OCI-LY1 (cell line): ENCODE results near the gene BCL2.
A peak's percentile ranks its signal among the peaks of the same experiment; 100 is the strongest.

Source experiments
- H2AFZ ChIP-seq: fragments of 200-600 bp; sonication (generic), shearing (Covaris generic); 2 replicates; pipeline ENCODE4 v1.6.0; 2014; ENCODE audit warnings: antibody characterized with exemption, mild to moderate bottlenecking, low read length
- H3F3A ChIP-seq: fragments of 200-600 bp; sonication (generic), shearing (Covaris generic); 2 replicates; pipeline ENCODE4 v1.6.0; 2014; ENCODE audit warnings: mild to moderate bottlenecking, antibody characterized with exemption, low read length, moderate library complexity; ENCODE audit not compliant: insufficient read depth
- H3K27ac ChIP-seq: fragments of 200-600 bp; sonication (generic); 2 replicates; pipeline ENCODE4 v1.5.1; 2014; ENCODE audit warnings: low read length, mixed run types, mild to moderate bottlenecking, low read depth; ENCODE audit not compliant: poor library complexity, severe bottlenecking
- H3K27me3 ChIP-seq: fragments of 200-600 bp; sonication (generic); 2 replicates; pipeline ENCODE4 v1.6.0; 2014; ENCODE audit warnings: antibody characterized with exemption, mild to moderate bottlenecking, low read length, moderate library complexity; ENCODE audit not compliant: insufficient read depth
- H3K36me3 ChIP-seq: fragments of 200-600 bp; sonication (generic); 2 replicates; pipeline ENCODE4 v1.6.1; 2014; ENCODE audit warnings: mild to moderate bottlenecking, antibody characterized with exemption, low read length, moderate library complexity, mixed read lengths; ENCODE audit not compliant: insufficient read depth
- H3K4me1 ChIP-seq: fragments of 200-600 bp; sonication (generic); 2 replicates; pipeline ENCODE4 v1.5.1; 2014; ENCODE audit warnings: mild to moderate bottlenecking, low read length, moderate library complexity; ENCODE audit not compliant: insufficient read depth, severe bottlenecking
- H3K4me2 ChIP-seq: fragments of 200-600 bp; sonication (generic), shearing (Covaris generic); 2 replicates; pipeline ENCODE4 v1.6.1; 2014; ENCODE audit warnings: low read length
- H3K4me3 ChIP-seq: fragments of 200-600 bp; sonication (generic); 2 replicates; pipeline ENCODE4 v1.5.1; 2014; ENCODE audit warnings: low read length, low read depth, mild to moderate bottlenecking, mixed read lengths; ENCODE audit not compliant: poor library complexity, severe bottlenecking
- H3K79me2 ChIP-seq: fragments of 200-600 bp; shearing (Covaris generic); 2 replicates; pipeline ENCODE4 v1.6.1; 2016; ENCODE audit warnings: mixed run types, low read length, mixed read lengths; ENCODE audit not compliant: insufficient read depth
- H3K9ac ChIP-seq: fragments of 200-600 bp; sonication (generic), shearing (Covaris generic); 2 replicates; pipeline ENCODE4 v1.6.1; 2014; ENCODE audit warnings: mild to moderate bottlenecking, low read length, mixed read lengths
- H3K9me2 ChIP-seq: fragments of 200-600 bp; sonication (generic), shearing (Covaris generic); 2 replicates; pipeline ENCODE4 v1.6.1; 2014; ENCODE audit warnings: low read depth, mild to moderate bottlenecking, low read length, mixed read lengths
- H3K9me3 ChIP-seq: fragments of 200-600 bp; shearing (Covaris generic); 2 replicates; pipeline ENCODE4 v1.6.1; 2014; ENCODE audit warnings: low read length, mixed read lengths
- H4K20me1 ChIP-seq: fragments of 200-600 bp; sonication (generic), shearing (Covaris generic); 2 replicates; pipeline ENCODE4 v1.6.0; 2016; ENCODE audit warnings: mild to moderate bottlenecking, low read length; ENCODE audit not compliant: insufficient read depth
- EZH2 ChIP-seq: fragments of 200-600 bp; sonication (generic), shearing (Covaris generic); IDR thresholded peaks from 2 replicates; pipeline ENCODE4 v1.8.0; 2017; ENCODE audit warnings: borderline replicate concordance, mixed run types, mild to moderate bottlenecking, antibody characterized with exemption, low read length, moderate library complexity, mixed read lengths
- TF ChIP-seq, protein P1 (sequence below): fragments of 200-600 bp; sonication (generic), shearing (Covaris generic); IDR thresholded peaks from 2 replicates; pipeline ENCODE4 v1.5.1; 2017; ENCODE audit warnings: mild to moderate bottlenecking, antibody characterized with exemption, low read length, moderate library complexity, mixed read lengths

BCL2 gene

DNA sequence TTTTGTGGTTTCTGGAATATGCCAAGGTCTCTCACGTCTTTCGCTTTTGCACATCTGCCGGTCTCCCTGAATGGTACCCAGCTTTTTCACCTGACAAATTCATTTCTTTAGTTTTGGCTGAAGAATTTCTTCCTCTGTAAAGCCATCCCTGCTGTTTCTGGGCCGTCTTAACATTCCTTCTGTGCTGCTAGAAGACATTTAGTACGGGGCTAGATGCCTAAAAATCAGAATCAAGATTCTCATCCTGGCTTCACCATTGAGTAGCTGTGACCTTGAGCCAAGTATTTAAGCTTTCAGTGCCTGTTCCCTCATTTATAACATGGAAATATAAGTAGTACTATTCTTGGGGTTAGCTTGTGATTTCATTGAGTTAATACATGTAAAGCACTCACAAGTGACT, 6.4 kb upstream of the BCL2 start:
- H3K4me1 ChIP-seq, result peaks cover 29% of the 10 kb centered on the region
- no peaks in the 10 kb centered on the region for H3K9me2 ChIP-seq
- H3K27me3 ChIP-seq, result no peaks in the 10 kb centered on the region
- no peaks in the 10 kb centered on the region for H3F3A ChIP-seq
- no peak overlapping the region for H3K4me2 ChIP-seq
- no peak overlapping the region for H3K4me3 ChIP-seq
- no peak overlapping the region for H2AFZ ChIP-seq
- peaks cover 10% of the 10 kb centered on the region for H3K36me3 ChIP-seq
- H3K9me3 ChIP-seq, result no peaks in the 10 kb centered on the region
- peaks cover 5% of the 10 kb centered on the region; the same call in 1 of the 2 replicates for H3K79me2 ChIP-seq
- no peak overlapping the region for H3K27ac ChIP-seq
- TF ChIP-seq, protein P1, sequence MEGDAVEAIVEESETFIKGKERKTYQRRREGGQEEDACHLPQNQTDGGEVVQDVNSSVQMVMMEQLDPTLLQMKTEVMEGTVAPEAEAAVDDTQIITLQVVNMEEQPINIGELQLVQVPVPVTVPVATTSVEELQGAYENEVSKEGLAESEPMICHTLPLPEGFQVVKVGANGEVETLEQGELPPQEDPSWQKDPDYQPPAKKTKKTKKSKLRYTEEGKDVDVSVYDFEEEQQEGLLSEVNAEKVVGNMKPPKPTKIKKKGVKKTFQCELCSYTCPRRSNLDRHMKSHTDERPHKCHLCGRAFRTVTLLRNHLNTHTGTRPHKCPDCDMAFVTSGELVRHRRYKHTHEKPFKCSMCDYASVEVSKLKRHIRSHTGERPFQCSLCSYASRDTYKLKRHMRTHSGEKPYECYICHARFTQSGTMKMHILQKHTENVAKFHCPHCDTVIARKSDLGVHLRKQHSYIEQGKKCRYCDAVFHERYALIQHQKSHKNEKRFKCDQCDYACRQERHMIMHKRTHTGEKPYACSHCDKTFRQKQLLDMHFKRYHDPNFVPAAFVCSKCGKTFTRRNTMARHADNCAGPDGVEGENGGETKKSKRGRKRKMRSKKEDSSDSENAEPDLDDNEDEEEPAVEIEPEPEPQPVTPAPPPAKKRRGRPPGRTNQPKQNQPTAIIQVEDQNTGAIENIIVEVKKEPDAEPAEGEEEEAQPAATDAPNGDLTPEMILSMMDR, result no peak
- TF ChIP-seq EZH2, result no peak
- H3K9ac ChIP-seq, result no peak overlapping the region
- H4K20me1 ChIP-seq, result no peaks in the 10 kb centered on the region

DNA sequence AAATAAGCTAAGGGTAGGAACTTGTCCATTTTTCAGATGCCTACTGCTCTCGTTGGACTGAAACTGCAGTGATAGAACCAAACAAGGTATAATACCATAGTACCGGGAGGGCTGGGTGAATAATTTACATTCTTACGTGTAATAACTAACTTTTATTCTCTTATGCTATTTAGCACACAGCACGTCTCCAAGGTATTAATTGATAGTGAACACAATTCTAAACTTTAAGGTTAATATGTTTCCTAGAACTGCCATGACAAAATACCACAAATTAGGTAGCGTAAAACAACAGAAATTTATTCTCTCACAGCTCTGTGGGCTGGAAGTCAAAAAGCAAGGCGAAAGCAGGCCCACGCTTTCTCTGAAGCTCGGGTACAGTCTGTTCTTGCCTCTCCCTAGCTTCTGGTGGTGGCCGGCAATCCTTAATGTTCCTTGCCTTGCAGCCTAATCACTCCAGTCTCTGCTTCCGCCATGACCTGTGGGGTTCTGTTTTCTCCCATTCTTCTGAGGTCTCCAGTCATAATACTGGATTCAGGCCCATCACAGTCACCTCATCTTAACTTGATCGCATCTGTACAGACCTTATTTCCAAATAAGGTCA, 5.6 kb upstream of the BCL2 start:
- peaks cover 6% of the 10 kb centered on the region; the same call in 1 of the 2 replicates for H3K36me3 ChIP-seq
- no peak overlapping the region for H2AFZ ChIP-seq
- no peaks in the 10 kb centered on the region for H3K27me3 ChIP-seq
- TF ChIP-seq EZH2, result no peak
- TF ChIP-seq, protein P1, result no peak
- H3K9me2 ChIP-seq, result no peaks in the 10 kb centered on the region
- H3K79me2 ChIP-seq, result peaks cover 5% of the 10 kb centered on the region; the same call in 1 of the 2 replicates
- H3K9me3 ChIP-seq, result no peaks in the 10 kb centered on the region
- no peak overlapping the region for H3K4me3 ChIP-seq
- no peaks in the 10 kb centered on the region for H4K20me1 ChIP-seq
- H3K4me1 ChIP-seq, result peaks cover 29% of the 10 kb centered on the region
- H3K9ac ChIP-seq, result no peak overlapping the region
- peak overlapping the region; percentile 25; the same call in 1 of the 2 replicates for H3K4me2 ChIP-seq
- no peaks in the 10 kb centered on the region for H3F3A ChIP-seq
- no peak overlapping the region for H3K27ac ChIP-seq

DNA sequence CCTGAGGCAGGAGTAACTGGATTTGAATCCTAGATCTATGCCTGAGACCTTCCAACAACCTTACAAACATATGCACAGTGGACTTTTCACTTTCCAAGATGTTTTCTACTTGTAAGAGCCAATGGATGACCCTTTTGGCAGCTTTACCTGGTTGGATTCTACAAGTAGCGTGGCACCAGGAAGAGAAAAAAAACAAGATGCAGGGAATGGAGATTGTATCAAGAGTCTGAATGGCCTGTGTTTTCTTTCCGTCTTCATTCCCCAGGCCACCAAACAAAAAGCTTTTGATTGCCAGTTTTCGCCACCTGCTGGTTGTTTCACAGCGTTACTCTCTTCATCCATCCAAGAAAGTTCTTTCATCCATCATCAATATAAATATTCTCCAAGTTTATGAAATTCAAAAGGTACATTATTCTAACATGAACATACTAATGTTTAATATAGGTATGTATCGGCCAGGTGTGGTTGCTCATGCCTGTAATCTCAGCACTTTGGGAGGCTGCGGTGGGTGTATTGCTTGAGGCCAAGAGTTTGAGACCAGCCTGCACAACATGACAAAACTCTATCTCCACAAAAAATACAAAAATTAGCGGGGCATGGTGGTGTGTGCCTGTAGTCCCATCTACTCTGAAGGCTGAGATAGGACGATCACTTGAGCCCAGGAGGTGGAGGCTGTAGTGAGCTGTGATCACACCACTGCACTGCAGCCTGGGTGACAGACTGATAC, 3.5 kb upstream of the BCL2 start:
- Histone ChIP-seq H3F3A (no peaks in the 10 kb centered on the region), H3K9me3 (no peaks in the 10 kb centered on the region), H2AFZ (no peak overlapping the region), H3K9me2 (no peaks in the 10 kb centered on the region), H3K36me3 (peaks cover 14% of the 10 kb centered on the region), H4K20me1 (no peaks in the 10 kb centered on the region), H3K79me2 (peaks cover 19% of the 10 kb centered on the region), H3K27ac (peak overlapping the region; percentile 95), H3K9ac (peak overlapping the region; percentile 87), H3K4me3 (peak overlapping the region; percentile 86), H3K4me1 (peaks cover 29% of the 10 kb centered on the region), H3K27me3 (no peaks in the 10 kb centered on the region), H3K4me2 (peak overlapping the region; percentile 87)
- TF ChIP-seq, protein P1, result peak; percentile 84
- TF ChIP-seq EZH2, result no peak
